Adrenal gland (tissue), 5 donors: ENCODE data around the gene MLH3.
"Not testable (repeated sequence)": the region's sequence is repeated elsewhere in the genome, so short reads cannot be mapped to it uniquely, and the experiment has no call there.

Experiments
- POLR2A ChIP-seq, 2 donors: fragments of 450-650 bp; IDR thresholded peaks; one replicate each; pipeline ENCODE4 v1.6.1; 2017; ENCODE audit warnings: antibody characterized with exemption in 2 of 2, mild to moderate bottlenecking in 2 of 2, moderate library complexity in 1 of 2
- TF ChIP-seq, protein P1 (sequence below), 6 experiments: fragments of 450-650 bp in 4 of 6; fragments of 200-600 bp in 2 of 6; sonication (generic) in 1 of 6; IDR thresholded peaks; 1 replicate in 5 of 6; 2 replicates in 1 of 6; pipeline versions ENCODE4 v1.5.1 to v1.8.0; 2016 to 2021; ENCODE audit warnings: antibody characterized with exemption in 6 of 6, mild to moderate bottlenecking in 2 of 6, moderate library complexity in 1 of 6
- donor health status: DM: no; HTN: no; CAD: no.

DNA sequence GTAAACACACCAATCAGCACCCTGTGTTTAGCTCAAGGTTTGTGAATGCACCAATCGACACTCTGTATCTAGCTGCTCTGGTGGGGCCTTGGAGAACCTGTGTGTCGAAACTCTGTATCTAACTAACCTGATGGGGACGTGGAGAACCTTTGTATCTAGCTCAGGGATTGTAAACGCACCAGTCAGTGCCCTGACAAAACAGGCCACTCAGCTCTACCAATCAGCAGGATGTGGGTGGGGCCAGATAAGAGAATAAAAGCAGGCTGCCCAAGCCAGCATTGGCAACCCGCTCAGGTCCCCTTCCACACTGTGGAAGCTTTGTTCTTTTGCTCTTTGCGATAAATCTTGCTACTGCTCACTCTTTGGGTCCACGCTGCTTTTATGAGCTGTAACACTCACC is 55.5 kb downstream of the MLH3 start:
- TF ChIP-seq, protein P1, sequence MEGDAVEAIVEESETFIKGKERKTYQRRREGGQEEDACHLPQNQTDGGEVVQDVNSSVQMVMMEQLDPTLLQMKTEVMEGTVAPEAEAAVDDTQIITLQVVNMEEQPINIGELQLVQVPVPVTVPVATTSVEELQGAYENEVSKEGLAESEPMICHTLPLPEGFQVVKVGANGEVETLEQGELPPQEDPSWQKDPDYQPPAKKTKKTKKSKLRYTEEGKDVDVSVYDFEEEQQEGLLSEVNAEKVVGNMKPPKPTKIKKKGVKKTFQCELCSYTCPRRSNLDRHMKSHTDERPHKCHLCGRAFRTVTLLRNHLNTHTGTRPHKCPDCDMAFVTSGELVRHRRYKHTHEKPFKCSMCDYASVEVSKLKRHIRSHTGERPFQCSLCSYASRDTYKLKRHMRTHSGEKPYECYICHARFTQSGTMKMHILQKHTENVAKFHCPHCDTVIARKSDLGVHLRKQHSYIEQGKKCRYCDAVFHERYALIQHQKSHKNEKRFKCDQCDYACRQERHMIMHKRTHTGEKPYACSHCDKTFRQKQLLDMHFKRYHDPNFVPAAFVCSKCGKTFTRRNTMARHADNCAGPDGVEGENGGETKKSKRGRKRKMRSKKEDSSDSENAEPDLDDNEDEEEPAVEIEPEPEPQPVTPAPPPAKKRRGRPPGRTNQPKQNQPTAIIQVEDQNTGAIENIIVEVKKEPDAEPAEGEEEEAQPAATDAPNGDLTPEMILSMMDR (IDR thresholded peaks at IDR 0.05) = not testable (repeated sequence)
- not testable (repeated sequence) for TF ChIP-seq POLR2A (IDR thresholded peaks at IDR 0.05)
